Activated naive CD4-positive, alpha-beta T cell treated with anti-CD3 and anti-CD28 coated beads for 36 hours (primary cell): ENCODE data around the gene SLAMF6. TPM values are rescaled to one million over a fixed set of nuclear protein-coding genes. Genes with fewer than 3 reads are reported as not detected.
A peak's percentile ranks its signal among the peaks of the same experiment; 100 is the strongest.

Experiments used
- CTCF ChIA-PET: fragments of 350-600 bp; sonication (Branson Sonifier 250); formaldehyde crosslinking; loops from one replicate; lab custom pipeline; 2021; ENCODE audit warnings: antibody characterized with exemption; lab: Charles Lee
- DNase-seq: peaks from one replicate; pipeline ENCODE4 v3.0.0-alpha.2; 2020
- H3K27ac Mint-ChIP-seq: one replicate; pipeline ENCODE4 v1.8.0; 2021; ENCODE audit warnings: mild to moderate bottlenecking, mixed read lengths
- H3K27me3 Mint-ChIP-seq: one replicate; pipeline ENCODE4 v1.8.0; 2021; ENCODE audit warnings: low read depth, mixed read lengths
- H3K36me3 Mint-ChIP-seq: one replicate; pipeline ENCODE4 v1.8.0; 2021; ENCODE audit warnings: low read depth, mixed read lengths
- H3K4me1 Mint-ChIP-seq: one replicate; pipeline ENCODE4 v1.8.0; 2021; ENCODE audit warnings: low read depth, mixed read lengths
- H3K4me3 Mint-ChIP-seq: one replicate; pipeline ENCODE4 v1.8.0; 2021; ENCODE audit warnings: mild to moderate bottlenecking, moderate library complexity, mixed read lengths
- H3K9me3 Mint-ChIP-seq: one replicate; pipeline ENCODE4 v1.8.0; 2021; ENCODE audit warnings: mixed read lengths
- intact Hi-C: fragments of 100-400 bp; cut with micrococcal nuclease; formaldehyde crosslinking; loops from one replicate; pipeline ENCODE4 v1.15.1; 2023
- total RNA-seq, 2 experiments: library from RNA; stranded (reverse); gene quantifications; one replicate each; pipeline ENCODE4 v1.2.3, GENCODE V29; 2021

The SLAMF6 gene
- total RNA-seq, 2 experiments from 2014 or later, result 55.0 to 55.5 TPM

DNA sequence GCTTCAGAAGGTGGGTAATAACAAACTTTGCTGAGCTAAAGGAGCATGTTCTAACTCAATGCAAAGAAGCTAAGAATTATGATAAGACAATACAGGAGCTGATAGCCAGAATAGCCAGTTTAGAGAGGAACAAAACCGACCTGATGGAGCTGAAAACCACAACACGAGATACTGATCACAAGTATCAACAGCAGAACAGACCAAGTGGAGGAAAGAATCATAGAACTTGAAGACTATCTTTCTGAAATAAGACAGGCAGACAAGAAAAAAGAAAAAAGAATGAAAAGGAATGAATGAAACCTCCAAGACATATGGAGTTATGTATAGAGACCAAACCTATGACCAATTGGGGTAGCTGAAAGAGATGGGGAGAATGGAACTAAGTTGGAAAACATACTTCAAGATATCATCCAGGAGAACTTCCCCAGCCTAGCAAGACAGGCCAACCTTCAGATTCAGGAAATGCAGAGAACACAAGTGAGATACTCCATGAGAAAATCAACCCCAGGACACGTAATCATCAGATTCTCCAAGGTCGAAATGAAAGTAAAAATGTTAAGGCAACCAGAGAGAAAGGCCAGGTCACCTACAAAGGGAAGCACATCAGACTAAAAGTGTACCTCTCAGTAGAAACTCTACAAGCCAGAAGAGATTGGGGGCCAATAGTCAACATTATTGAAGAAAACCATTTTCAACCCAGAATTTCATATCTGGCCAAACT lies 35.8 kb upstream of the SLAMF6 start:
- H3K9me3 Mint-ChIP-seq, result peaks cover 15% of the 10 kb centered on the region
- H3K4me1 Mint-ChIP-seq, result peaks cover 48% of the 10 kb centered on the region
- H3K27me3 Mint-ChIP-seq, result no peaks in the 10 kb centered on the region
- peak overlapping the region; percentile 11 for H3K4me3 Mint-ChIP-seq
- H3K36me3 Mint-ChIP-seq, result peaks cover 23% of the 10 kb centered on the region
- no peak for DNase-seq
- intact Hi-C loops, result no loop called here
- CTCF ChIA-PET, result interaction anchor here (1.9 to 6.9 kb wide), 3 partner anchors 9 to 48 kb away, joined by 6 to 39 read pairs (median 37); no protein-coding TSS in a partner anchor
- peak overlapping the region; percentile 20 for H3K27ac Mint-ChIP-seq

DNA sequence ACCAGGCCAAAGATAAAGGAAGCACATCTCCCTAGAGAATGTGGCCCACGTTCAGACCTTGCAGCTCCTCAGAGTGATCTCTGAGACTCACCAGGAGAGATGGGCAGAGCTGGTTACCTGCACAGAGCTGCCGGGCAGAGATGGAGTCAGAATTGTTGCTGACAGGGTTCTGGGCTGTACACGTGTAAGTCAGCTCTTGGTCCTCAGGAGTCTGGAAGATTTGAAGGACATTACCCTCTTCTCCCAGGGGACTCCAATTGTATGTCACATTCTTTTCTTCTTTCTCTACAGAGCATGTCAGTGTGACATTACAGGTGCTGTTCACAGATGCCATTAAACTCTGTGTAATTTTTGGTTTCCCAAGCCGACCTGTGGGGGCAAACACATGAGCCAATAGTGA lies 30.7 kb upstream of the SLAMF6 start:
- CTCF ChIA-PET, result interaction anchor here (0.7 to 1.1 kb wide), 4 partner anchors 9 to 52 kb away, joined by 3 to 6 read pairs (median 3); no protein-coding TSS in a partner anchor
- no peak for DNase-seq
- Mint-ChIP-seq H3K27ac (no peak overlapping the region), H3K36me3 (peaks cover 15% of the 10 kb centered on the region), H3K4me3 (no peak overlapping the region), H3K27me3 (no peaks in the 10 kb centered on the region), H3K9me3 (no peaks in the 10 kb centered on the region), H3K4me1 (peaks cover 8% of the 10 kb centered on the region)
- intact Hi-C loops, result no loop called here

DNA sequence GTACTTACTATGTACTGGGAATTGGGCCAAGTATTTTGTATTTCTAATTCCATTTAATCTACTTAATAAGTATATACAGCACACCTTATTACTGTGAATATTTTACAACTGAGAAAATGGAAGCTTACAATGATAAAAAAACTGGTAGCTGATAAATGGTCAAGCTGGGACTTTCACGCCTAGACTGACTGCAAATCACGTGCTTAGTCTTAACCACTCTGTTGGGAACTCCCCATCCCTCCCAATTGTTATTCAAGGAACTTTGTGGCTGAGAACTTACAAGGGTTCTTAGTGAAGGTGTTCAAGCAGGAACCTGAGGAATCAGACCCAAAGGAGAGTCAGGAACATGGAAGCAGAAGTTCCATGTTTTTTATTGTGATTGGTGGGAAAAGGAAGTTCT lies 29.4 kb upstream of the SLAMF6 start:
- CTCF ChIA-PET, result interaction anchor here (0.6 to 10.6 kb wide), 5 partner anchors 8 to 101 kb away, joined by 3 to 87 read pairs (median 3); no protein-coding TSS in a partner anchor
- H3K27ac Mint-ChIP-seq, result no peak overlapping the region
- intact Hi-C loops, result no loop called here
- DNase-seq, result no peak
- H3K36me3 Mint-ChIP-seq, result peaks cover 9% of the 10 kb centered on the region
- H3K4me3 Mint-ChIP-seq, result no peak overlapping the region
- H3K27me3 Mint-ChIP-seq, result no peaks in the 10 kb centered on the region
- no peaks in the 10 kb centered on the region for H3K9me3 Mint-ChIP-seq
- no peaks in the 10 kb centered on the region for H3K4me1 Mint-ChIP-seq

GRCh38 chr1:160550572-160551034 lies 27.5 kb upstream of the SLAMF6 start:
- intact Hi-C loops, result loop anchor here (1.0 kb wide), 1 partner anchor 57 kb away; no protein-coding TSS in a partner anchor
- H3K4me3 Mint-ChIP-seq, result no peak overlapping the region
- peaks cover 11% of the 10 kb centered on the region for H3K36me3 Mint-ChIP-seq
- no peaks in the 10 kb centered on the region for H3K27me3 Mint-ChIP-seq
- peak overlapping the region; percentile 15 for H3K27ac Mint-ChIP-seq
- DNase-seq, result peak; percentile 75
- H3K4me1 Mint-ChIP-seq, result no peaks in the 10 kb centered on the region
- H3K9me3 Mint-ChIP-seq, result no peaks in the 10 kb centered on the region
- CTCF ChIA-PET, result interaction anchor here (0.9 to 10.6 kb wide), 5 partner anchors 9 to 122 kb away, joined by 3 to 87 read pairs (median 4); no protein-coding TSS in a partner anchor

DNA sequence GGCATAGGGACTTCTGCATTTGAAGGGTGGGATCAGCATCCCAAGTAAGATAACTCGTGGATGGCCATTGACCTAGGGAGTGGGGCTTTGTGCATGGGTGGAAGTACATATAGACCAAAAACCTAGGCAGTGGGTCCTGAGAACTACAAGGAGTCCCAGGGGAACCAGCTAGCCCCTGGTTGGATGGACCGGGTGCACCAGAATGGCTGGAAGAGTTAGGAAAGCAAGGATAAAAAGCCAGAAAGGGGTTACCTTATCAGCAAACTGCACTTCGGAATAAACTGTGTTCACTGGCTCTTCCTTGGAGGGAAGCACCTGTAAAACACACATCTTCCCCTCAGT lies 26.6 kb upstream of the SLAMF6 start:
- H3K9me3 Mint-ChIP-seq, result no peaks in the 10 kb centered on the region
- no peak overlapping the region for H3K27ac Mint-ChIP-seq
- no peak for DNase-seq
- peaks cover 7% of the 10 kb centered on the region for H3K4me1 Mint-ChIP-seq
- no peak overlapping the region for H3K4me3 Mint-ChIP-seq
- no peaks in the 10 kb centered on the region for H3K27me3 Mint-ChIP-seq
- H3K36me3 Mint-ChIP-seq, result peaks cover 14% of the 10 kb centered on the region
- intact Hi-C loops, result loop anchor here (1.0 kb wide), 1 partner anchor 58 kb away; no protein-coding TSS in a partner anchor
- CTCF ChIA-PET, result interaction anchor here (0.7 to 10.6 kb wide), 7 partner anchors 9 to 123 kb away, joined by 3 to 87 read pairs (median 3); no protein-coding TSS in a partner anchor

- CTCF ChIA-PET, result interaction anchor here (0.7 to 10.6 kb wide), 7 partner anchors 9 to 122 kb away, joined by 3 to 87 read pairs (median 3); no protein-coding TSS in a partner anchor
- H3K4me1 Mint-ChIP-seq, result peaks cover 12% of the 10 kb centered on the region
These were observed 26.1 kb upstream of the SLAMF6 start for GRCh38 chr1:160548960-160549664.

DNA sequence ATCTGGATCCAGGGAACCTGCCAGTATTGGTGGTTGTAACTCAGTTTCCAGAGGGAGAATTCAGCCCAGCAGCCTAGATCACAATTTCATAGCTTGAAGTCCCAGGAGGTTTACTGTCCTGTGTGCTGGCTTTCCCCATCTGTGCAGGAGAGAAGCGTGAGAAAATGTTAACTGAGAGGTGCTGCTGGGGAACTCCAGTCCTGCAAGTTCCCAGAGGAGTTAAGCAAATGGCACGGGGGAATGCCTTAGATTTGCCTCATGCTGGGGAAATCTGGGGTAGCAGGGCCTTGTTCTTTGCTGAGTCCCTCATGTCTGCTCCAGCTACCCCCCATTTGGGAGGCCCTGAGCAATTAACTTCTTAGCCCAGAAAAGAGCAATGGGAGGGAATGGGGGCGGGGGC lies 25.1 kb upstream of the SLAMF6 start:
- H3K9me3 Mint-ChIP-seq, result no peaks in the 10 kb centered on the region

More at GRCh38 chr1:160548960-160549664, 26.1 kb upstream of the SLAMF6 start:
- intact Hi-C loops, result no loop called here
- Mint-ChIP-seq H3K36me3 (peaks cover 14% of the 10 kb centered on the region), H3K27me3 (no peaks in the 10 kb centered on the region), H3K4me3 (no peak overlapping the region), H3K27ac (no peak overlapping the region), H3K9me3 (no peaks in the 10 kb centered on the region)
- DNase-seq, result no peak

GRCh38 chr1:160547422-160547821 lies 24.4 kb upstream of the SLAMF6 start:
- CTCF ChIA-PET, result interaction anchor here (1.7 to 10.6 kb wide), 3 partner anchors 11 to 60 kb away, joined by 3 to 87 read pairs (median 37); no protein-coding TSS in a partner anchor
- H3K9me3 Mint-ChIP-seq, result no peaks in the 10 kb centered on the region
- intact Hi-C loops, result no loop called here
- H3K36me3 Mint-ChIP-seq, result peaks cover 7% of the 10 kb centered on the region
- no peak for DNase-seq
- no peak overlapping the region for H3K4me3 Mint-ChIP-seq
- H3K27ac Mint-ChIP-seq, result no peak overlapping the region
- H3K4me1 Mint-ChIP-seq, result peaks cover 22% of the 10 kb centered on the region
- no peaks in the 10 kb centered on the region for H3K27me3 Mint-ChIP-seq

More for the DNA sequence above, 25.1 kb upstream of the SLAMF6 start:
- no peak overlapping the region for H3K4me3 Mint-ChIP-seq
- no peak for DNase-seq
- intact Hi-C loops, result no loop called here
- H3K27me3 Mint-ChIP-seq, result no peaks in the 10 kb centered on the region
- CTCF ChIA-PET, result interaction anchor here (6.0 to 10.6 kb wide), 2 partner anchors 10 to 59 kb away, joined by 37 to 87 read pairs; no protein-coding TSS in a partner anchor
- H3K4me1 Mint-ChIP-seq, result peaks cover 17% of the 10 kb centered on the region
- H3K27ac Mint-ChIP-seq, result no peak overlapping the region
- peaks cover 13% of the 10 kb centered on the region for H3K36me3 Mint-ChIP-seq

DNA sequence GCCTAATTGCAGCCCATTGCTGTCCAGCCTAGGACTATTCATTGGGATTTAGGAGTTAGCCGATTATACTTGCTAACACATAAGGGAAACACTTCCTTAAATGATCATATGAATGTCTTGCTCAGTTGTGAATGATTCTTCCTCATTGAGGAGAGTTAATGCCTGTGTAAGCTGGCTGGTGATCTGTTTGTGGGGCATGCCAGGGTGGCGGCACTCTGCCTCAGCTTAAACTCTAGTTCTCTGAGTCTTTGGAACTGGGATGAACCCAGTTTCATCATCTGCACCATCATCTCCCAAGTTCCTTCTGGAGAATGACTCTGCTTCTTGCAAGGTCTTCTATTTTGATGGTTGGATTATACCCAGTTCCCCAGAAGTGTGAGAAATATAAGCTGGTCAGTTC lies 23.9 kb upstream of the SLAMF6 start:
- intact Hi-C loops, result no loop called here
- no peak overlapping the region for H3K27ac Mint-ChIP-seq

GRCh38 chr1:160544647-160545046 lies 21.6 kb upstream of the SLAMF6 start:
- intact Hi-C loops, result loop anchor here (1.0 kb wide), 2 partner anchors 34 to 63 kb away; no protein-coding TSS in a partner anchor
- Mint-ChIP-seq H3K36me3 (peaks cover 4% of the 10 kb centered on the region), H3K27ac (peak overlapping the region; percentile 80), H3K4me3 (no peak overlapping the region), H3K27me3 (no peaks in the 10 kb centered on the region), H3K9me3 (no peaks in the 10 kb centered on the region), H3K4me1 (peaks cover 46% of the 10 kb centered on the region)
- CTCF ChIA-PET, result interaction anchor here (0.7 to 10.6 kb wide), 18 partner anchors 10 to 192 kb away, joined by 3 to 87 read pairs (median 5); partner anchors contain the start of genes CD84 and SLAMF6
- peak; percentile 42 for DNase-seq

More for the DNA sequence above, 23.9 kb upstream of the SLAMF6 start:
- Mint-ChIP-seq H3K4me3 (no peak overlapping the region), H3K36me3 (peaks cover 7% of the 10 kb centered on the region), H3K4me1 (peaks cover 25% of the 10 kb centered on the region), H3K9me3 (no peaks in the 10 kb centered on the region), H3K27me3 (no peaks in the 10 kb centered on the region)
- CTCF ChIA-PET, result interaction anchor here (0.5 to 10.6 kb wide), 5 partner anchors 11 to 118 kb away, joined by 3 to 87 read pairs (median 4); no protein-coding TSS in a partner anchor
- no peak for DNase-seq

- H3K4me1 Mint-ChIP-seq, result peaks cover 56% of the 10 kb centered on the region
- no peak for DNase-seq
- no peak overlapping the region for H3K4me3 Mint-ChIP-seq
- H3K27me3 Mint-ChIP-seq, result no peaks in the 10 kb centered on the region
- intact Hi-C loops, result no loop called here
- peak overlapping the region; percentile 52 for H3K27ac Mint-ChIP-seq
- no peaks in the 10 kb centered on the region for H3K9me3 Mint-ChIP-seq
- peaks cover 4% of the 10 kb centered on the region for H3K36me3 Mint-ChIP-seq
- CTCF ChIA-PET, result interaction anchor here (6.0 to 10.6 kb wide), 2 partner anchors 16 to 65 kb away, joined by 37 to 87 read pairs; no protein-coding TSS in a partner anchor
These were observed 19.4 kb upstream of the SLAMF6 start for GRCh38 chr1:160542303-160542945.
